HG03442 (cell line): ENCODE results near the gene AP5S1.
"Not testable (repeated sequence)": the region's sequence is repeated elsewhere in the genome, so short reads cannot be mapped to it uniquely, and the experiment has no call there.

Experiments used
- ATAC-seq: cut with Tn5 transposase; IDR thresholded peaks from one replicate; pipeline ENCODE4 v1.9.1; 2021; ENCODE audit warnings: mild to moderate bottlenecking, moderate library complexity; ENCODE audit not compliant: unreplicated experiment

AP5S1 gene

GRCh38 chr20:3842348-3842930, 22.1 kb downstream of the AP5S1 start:
- no peak for ATAC-seq

GRCh38 chr20:3843490-3843889, 23.1 kb downstream of the AP5S1 start:
- ATAC-seq: no peak

- ATAC-seq: not testable (repeated sequence)
Measured at GRCh38 chr20:3843990-3844619, 23.8 kb downstream of the AP5S1 start.

- ATAC-seq: no peak
Measured at GRCh38 chr20:3846378-3846739, 26.0 kb downstream of the AP5S1 start.

GRCh38 chr20:3846740-3847428, 26.5 kb downstream of the AP5S1 start, which contains the start of gene MAVS:
TSS of gene MAVS (plus strand) at chr20:3846834. CDS start at chr20:3854625, 7,791 bp downstream.
- peak; percentile 86 for ATAC-seq

GRCh38 chr20:3847429-3847940, 27.1 kb downstream of the AP5S1 start:
- ATAC-seq: no peak

- no peak for ATAC-seq
Measured at GRCh38 chr20:3848565-3848964, 28.2 kb downstream of the AP5S1 start.

GRCh38 chr20:3854462-3854871, 34.1 kb downstream of the AP5S1 start:
- no peak for ATAC-seq

GRCh38 chr20:3857405-3857804, 37.1 kb downstream of the AP5S1 start:
- no peak for ATAC-seq

- no peak for ATAC-seq
Measured at GRCh38 chr20:3858689-3859088, 38.3 kb downstream of the AP5S1 start.

GRCh38 chr20:3861191-3861590, 40.8 kb downstream of the AP5S1 start:
- ATAC-seq: no peak

- no peak for ATAC-seq
Measured at GRCh38 chr20:3862333-3862732, 42.0 kb downstream of the AP5S1 start.

- no peak for ATAC-seq
Measured at GRCh38 chr20:3863317-3863716, 43.0 kb downstream of the AP5S1 start.

GRCh38 chr20:3864518-3864917, 44.2 kb downstream of the AP5S1 start:
- ATAC-seq: no peak

GRCh38 chr20:3865152-3865886, 45.0 kb downstream of the AP5S1 start:
- no peak for ATAC-seq

GRCh38 chr20:3865887-3866407, 45.6 kb downstream of the AP5S1 start:
- ATAC-seq: no peak

- no peak for ATAC-seq
Measured at GRCh38 chr20:3866464-3866863, 46.1 kb downstream of the AP5S1 start.

- no peak for ATAC-seq
Measured at GRCh38 chr20:3867802-3868201, 47.5 kb downstream of the AP5S1 start.

- ATAC-seq: no peak
Measured at GRCh38 chr20:3869839-3870634, 49.7 kb downstream of the AP5S1 start.

- ATAC-seq: no peak
Measured at GRCh38 chr20:3871550-3872265, 51.4 kb downstream of the AP5S1 start.
